ENCODE results near the gene COX8C.

Gene COX8C
- 0 reads per million in 4 experiments for total RNA-seq

- no peak for DNase-seq
These were observed at the start of gene COX8C for GRCh38 chr14:93346926-93347721. TSS of gene COX8C (plus strand) at chr14:93347182. CDS start at chr14:93347269, 87 bp downstream.

- DNase-seq = no peak
These were observed 47.6 kb upstream of the COX8C start for GRCh38 chr14:93299416-93299815.

- no peak for DNase-seq
These were observed 47.1 kb upstream of the COX8C start for GRCh38 chr14:93299866-93300265.

DNA sequence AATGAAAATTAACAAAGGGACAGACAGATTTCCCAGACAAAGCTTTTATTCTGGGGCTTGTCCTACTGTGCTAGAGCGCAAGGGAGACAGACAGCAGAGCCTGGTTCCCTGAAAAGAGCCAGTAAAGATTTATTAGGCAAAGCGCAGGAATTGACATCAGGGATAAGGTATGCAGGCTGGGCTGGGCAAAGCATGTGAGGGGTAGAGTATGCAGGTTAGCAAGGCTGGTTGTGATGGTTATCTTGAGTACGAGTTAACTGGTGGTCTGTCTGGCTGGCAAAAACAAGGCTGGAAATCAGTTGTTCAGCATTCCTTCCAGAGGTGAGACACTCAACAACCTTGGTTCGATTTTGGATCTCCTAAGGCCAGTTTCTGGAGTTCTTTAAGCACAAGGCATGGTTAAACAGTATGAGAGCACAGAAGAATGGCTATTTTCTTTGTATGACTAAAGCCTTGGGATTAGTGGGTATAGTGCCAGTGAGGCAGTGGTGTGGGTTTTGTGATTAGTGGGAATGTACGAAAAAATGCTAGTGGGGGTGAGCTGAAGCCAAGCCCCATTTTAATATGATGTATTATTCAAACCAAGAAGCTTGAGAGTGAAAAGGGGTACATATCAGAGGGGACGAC is 45.0 kb upstream of the COX8C start:
- no peak for DNase-seq

GRCh38 chr14:93302688-93303581 is 44.0 kb upstream of the COX8C start:
- no peak for DNase-seq

DNA sequence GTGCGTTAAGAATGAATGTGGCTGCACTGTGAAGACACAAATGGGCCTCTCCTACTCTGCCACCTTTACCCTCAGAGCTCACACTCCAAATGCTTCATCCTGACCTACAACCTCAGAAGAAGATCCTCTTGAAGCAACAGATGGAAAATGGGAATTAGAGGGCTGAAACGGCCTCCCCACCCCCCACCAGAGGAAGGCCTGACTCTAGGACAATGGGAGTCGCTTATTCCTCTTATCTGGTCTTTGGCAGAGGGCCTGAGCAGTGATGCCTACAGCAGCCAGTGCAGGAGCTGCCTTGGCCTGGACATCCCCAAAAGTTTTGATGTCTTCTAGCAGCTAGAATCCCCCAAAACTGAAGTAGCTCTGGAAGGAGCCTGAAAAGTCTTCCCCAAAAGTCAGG is 43.3 kb upstream of the COX8C start:
- DNase-seq = no peak

GRCh38 chr14:93304771-93305170 is 42.2 kb upstream of the COX8C start:
- no peak for DNase-seq

- DNase-seq = no peak
These were observed 41.1 kb upstream of the COX8C start for GRCh38 chr14:93305725-93306418.

- no peak for DNase-seq
These were observed 40.2 kb upstream of the COX8C start for GRCh38 chr14:93306812-93307211.

DNA sequence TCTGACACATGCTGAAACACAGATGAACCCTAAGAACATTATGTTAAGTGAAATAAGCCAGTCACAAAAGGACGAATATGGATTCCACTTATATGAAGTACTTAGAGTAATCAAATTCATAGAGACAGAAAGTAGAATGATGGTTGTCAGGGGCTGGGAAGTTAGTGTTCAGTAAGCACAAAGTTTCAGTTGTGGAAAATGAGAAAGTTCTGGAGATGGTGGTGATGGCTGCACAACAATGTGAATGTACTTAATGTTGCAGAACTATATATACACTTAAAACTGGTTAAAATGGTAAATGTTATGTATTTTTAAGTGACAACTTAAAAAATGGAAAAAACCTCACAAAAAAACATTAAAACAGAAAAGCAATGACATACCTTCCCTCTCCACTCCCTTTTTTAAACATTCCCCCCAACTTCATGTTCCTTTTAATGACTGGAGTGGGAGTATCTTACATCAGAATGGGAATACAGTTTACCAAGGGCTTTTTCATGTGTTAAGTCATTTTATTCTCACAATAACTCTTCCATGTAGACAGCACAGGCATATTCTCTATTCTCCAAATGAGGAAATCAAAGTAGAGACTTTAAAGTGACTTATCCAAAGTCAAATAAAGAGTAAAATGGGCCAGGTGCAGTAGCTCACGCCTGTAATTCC is 38.2 kb upstream of the COX8C start:
- DNase-seq = no peak

DNA sequence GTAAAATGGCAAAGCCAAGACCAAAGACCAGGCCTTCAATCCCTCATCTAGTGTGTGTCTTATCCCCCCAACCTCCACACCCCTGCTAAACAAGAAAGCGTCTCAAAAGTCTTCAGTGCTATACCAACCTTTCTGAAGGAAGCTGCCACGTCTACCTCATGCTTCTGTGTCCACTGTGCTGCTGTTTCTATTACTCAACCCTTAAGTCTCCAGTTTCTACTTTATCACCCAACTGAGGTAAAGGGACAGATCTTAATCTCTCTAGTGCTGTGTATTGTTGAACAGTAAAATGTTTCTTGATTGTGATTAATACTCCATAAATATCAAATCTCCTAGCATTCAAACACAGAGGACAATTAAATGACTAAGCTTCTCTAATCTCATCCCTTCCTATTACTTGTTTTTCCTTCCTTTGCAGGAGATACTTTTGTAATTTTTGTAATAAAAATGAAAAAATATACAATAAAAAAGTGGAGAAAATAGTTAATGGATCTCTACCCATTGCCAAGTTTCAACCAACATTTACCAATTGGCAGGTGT is 37.5 kb upstream of the COX8C start:
- no peak for DNase-seq

GRCh38 chr14:93311082-93311481 is 35.9 kb upstream of the COX8C start:
- no peak for DNase-seq

DNA sequence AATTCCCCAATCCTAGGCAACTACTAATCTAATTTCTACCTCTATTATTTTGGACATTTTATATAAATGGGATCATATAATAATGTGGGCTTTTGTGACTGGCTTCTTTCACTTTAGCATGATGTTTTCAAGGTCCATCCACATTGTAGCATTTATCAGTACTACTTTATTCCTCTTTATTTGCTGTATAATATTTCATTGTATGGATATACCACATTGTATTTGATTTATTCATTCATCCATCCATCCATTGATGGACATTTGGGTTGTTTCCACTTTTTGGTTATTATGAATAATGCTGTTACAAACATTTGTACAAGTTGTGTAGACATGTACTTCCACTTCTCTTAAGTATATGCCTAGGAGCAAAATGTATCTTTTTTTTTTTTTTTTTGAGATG is 31.4 kb upstream of the COX8C start:
- no peak for DNase-seq

DNA sequence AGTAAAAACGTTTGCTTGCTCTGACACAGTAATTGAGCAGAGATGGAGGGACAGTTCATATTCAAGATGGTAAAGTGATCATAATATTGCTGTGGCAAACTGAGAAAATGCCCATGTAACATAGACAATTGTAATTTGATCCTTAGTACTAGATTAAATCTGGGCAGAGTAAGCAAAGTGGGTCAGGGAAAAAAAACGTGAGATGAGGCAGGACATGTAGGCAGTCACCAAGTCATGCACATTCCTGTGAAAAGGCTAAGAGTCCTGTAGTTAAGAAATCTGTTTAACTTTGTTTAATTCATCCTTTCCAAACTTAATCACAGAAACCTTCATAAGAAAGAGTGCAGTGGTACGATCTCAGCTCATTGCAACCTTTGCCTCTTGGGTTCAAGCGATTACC is 30.3 kb upstream of the COX8C start:
- no peak for DNase-seq

GRCh38 chr14:93317210-93317874 is 29.6 kb upstream of the COX8C start:
- DNase-seq = no peak

- no peak for DNase-seq
These were observed 28.8 kb upstream of the COX8C start for GRCh38 chr14:93317875-93318807.

- no peak for DNase-seq
These were observed 28.1 kb upstream of the COX8C start for GRCh38 chr14:93318927-93319326.

DNA sequence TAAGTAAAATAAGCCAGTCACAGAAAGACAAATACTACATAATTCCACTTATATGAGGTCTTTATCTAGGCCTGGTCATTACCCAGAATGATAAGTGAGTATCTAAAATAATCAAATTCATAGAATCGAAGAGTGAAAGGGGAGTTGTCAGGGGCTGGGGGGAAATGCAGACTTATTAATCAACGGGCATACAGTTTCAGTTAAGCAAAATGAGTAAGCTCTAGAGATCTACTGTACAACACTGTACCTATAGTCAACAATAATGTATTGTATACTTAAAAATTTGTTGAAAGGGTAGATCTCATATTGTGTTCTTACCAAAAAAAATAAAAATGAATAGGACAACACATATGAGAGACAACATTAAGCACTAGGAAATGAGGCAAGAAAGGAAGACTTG is 27.5 kb upstream of the COX8C start:
- DNase-seq = no peak

DNA sequence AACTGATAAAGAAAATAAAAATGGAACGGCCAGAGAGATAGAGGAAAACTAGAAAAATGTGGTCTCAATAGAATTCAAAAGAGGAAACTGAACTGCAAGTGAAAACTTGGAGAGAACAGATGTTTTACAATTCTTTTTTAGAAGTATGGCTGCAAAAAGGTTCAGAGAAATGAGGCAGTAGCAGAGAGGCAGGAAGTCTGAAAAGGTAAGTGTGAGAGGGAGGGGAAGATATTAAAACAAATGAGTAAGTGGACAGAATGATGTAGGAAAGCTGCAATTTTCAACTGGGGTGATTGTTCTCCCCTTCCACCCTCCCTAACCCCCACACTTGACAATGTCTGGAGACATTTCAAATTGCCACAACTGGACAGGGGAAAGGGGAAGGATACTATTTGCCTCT is 27.0 kb upstream of the COX8C start:
- DNase-seq = no peak

GRCh38 chr14:93320489-93320888 is 26.5 kb upstream of the COX8C start:
- DNase-seq = no peak

All from effector CD8-positive, alpha-beta T cell (primary cell).